Endothelial cell of umbilical vein (primary cell): ENCODE results near the gene KRT32.

ENCODE experiments used
- TF ChIP-seq, protein P1 (sequence below): IDR thresholded peaks from 2 replicates; pipeline ENCODE4 v1.6.1; 2011; ENCODE audit not compliant: insufficient read depth, insufficient read length
- TF ChIP-seq, protein P2 (sequence below), 2 donors: IDR thresholded peaks; 1 replicate in 1 of 2; 2 replicates in 1 of 2; pipeline ENCODE4 v1.5.1; 2011; ENCODE audit warnings: low read length in 2 of 2, mild to moderate bottlenecking in 2 of 2, moderate library complexity in 2 of 2, control low read depth in 1 of 2, inconsistent platforms in 1 of 2, low read depth in 1 of 2; ENCODE audit not compliant: insufficient read depth in 1 of 2; ENCODE audit errors: extremely low read depth in 1 of 2

DNA sequence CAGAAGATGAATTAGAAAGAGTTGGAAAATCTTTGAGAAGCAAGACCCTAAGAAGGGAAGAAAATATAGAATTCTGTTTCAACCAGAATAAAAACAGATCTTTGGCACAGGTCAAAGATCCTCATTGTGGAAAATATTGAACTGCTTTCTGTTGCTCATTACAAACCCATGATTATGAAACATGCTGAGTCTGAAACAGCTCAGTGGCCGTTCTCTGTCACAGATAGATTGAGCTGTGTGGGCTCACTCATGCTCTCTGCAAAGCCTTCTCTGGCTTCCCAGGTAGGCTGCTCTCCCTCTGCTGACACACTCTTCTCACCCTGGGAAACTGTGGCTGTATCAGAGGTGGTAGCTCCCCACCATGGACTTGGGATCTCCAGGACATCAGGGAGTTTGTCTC, 23.0 kb downstream of the KRT32 start:
- TF ChIP-seq, protein P1, sequence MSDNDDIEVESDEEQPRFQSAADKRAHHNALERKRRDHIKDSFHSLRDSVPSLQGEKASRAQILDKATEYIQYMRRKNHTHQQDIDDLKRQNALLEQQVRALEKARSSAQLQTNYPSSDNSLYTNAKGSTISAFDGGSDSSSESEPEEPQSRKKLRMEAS, result no peak
- TF ChIP-seq, protein P2, sequence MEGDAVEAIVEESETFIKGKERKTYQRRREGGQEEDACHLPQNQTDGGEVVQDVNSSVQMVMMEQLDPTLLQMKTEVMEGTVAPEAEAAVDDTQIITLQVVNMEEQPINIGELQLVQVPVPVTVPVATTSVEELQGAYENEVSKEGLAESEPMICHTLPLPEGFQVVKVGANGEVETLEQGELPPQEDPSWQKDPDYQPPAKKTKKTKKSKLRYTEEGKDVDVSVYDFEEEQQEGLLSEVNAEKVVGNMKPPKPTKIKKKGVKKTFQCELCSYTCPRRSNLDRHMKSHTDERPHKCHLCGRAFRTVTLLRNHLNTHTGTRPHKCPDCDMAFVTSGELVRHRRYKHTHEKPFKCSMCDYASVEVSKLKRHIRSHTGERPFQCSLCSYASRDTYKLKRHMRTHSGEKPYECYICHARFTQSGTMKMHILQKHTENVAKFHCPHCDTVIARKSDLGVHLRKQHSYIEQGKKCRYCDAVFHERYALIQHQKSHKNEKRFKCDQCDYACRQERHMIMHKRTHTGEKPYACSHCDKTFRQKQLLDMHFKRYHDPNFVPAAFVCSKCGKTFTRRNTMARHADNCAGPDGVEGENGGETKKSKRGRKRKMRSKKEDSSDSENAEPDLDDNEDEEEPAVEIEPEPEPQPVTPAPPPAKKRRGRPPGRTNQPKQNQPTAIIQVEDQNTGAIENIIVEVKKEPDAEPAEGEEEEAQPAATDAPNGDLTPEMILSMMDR (IDR thresholded peaks at IDR 0.05; ENCODE audit: extremely low read depth in 1 of 2, insufficient read depth in 1 of 2, low read depth in 1 of 2, low read length in 2 of 2), result no peak
